Neural cell (in vitro differentiated cells): ENCODE results near the gene HLA-DRB1. TPM values are rescaled to one million over a fixed set of nuclear protein-coding genes. Genes with fewer than 3 reads are reported as not detected.
"Not testable (repeated sequence)": the region's sequence is repeated elsewhere in the genome, so short reads cannot be mapped to it uniquely, and the experiment has no call there.

Experiments
- H2AFZ ChIP-seq: fragments of 200-600, 300-800 bp; sonication (generic), shearing (Covaris generic); 2 replicates; pipeline ENCODE4 v1.6.0; 2014; ENCODE audit warnings: low read depth, mild to moderate bottlenecking, antibody characterized with exemption, low read length, moderate library complexity
- H3F3A ChIP-seq: fragments of 200-600 bp; shearing (Covaris generic); 2 replicates; pipeline ENCODE4 v1.6.1; 2016; ENCODE audit warnings: mild to moderate bottlenecking, moderate library complexity, mixed read lengths, antibody characterized with exemption, low read length; ENCODE audit not compliant: insufficient read depth, poor library complexity, severe bottlenecking
- H3K27ac ChIP-seq: fragments of 200-600, 300-800 bp; sonication (generic), shearing (Covaris generic); 2 replicates; pipeline ENCODE4 v1.5.1; 2014; ENCODE audit warnings: mild to moderate bottlenecking, low read length, moderate library complexity
- H3K27me3 ChIP-seq: fragments of 300-800, 200-600 bp; sonication (generic), shearing (Covaris generic); 2 replicates; pipeline ENCODE4 v1.6.0; 2014; ENCODE audit warnings: mild to moderate bottlenecking, low read depth, low read length, moderate library complexity; ENCODE audit not compliant: insufficient read depth
- H3K36me3 ChIP-seq: fragments of 300-800, 200-600 bp; sonication (generic), shearing (Covaris generic); 2 replicates; pipeline ENCODE4 v1.5.1; 2014; ENCODE audit warnings: mild to moderate bottlenecking, antibody characterized with exemption, low read length, moderate library complexity; ENCODE audit not compliant: insufficient read depth
- H3K4me2 ChIP-seq: fragments of 300-800, 200-600 bp; sonication (generic), shearing (Covaris generic); 2 replicates; pipeline ENCODE4 v1.6.0; 2014; ENCODE audit warnings: mild to moderate bottlenecking, low read length
- H3K4me3 ChIP-seq: fragments of 300-800, 200-600 bp; sonication (generic), shearing (Covaris generic); 2 replicates; pipeline ENCODE4 v1.5.1; 2014; ENCODE audit warnings: mild to moderate bottlenecking, low read length, moderate library complexity
- H3K79me2 ChIP-seq: fragments of 200-600 bp; shearing (Covaris generic); replicated peaks from 2 replicates; pipeline ENCODE4 v1.6.0; 2014; ENCODE audit warnings: mild to moderate bottlenecking, low read length, moderate library complexity; ENCODE audit not compliant: insufficient read depth
- H3K9ac ChIP-seq: fragments of 300-800, 200-600 bp; sonication (generic), shearing (Covaris generic); 2 replicates; pipeline ENCODE4 v1.6.1; 2016; ENCODE audit warnings: mild to moderate bottlenecking, low read length, mixed read lengths
- H3K9me2 ChIP-seq: fragments of 200-600 bp; shearing (Covaris generic); 2 replicates; pipeline ENCODE4 v1.6.1; 2016; ENCODE audit warnings: mild to moderate bottlenecking, low read length, mixed read lengths; ENCODE audit not compliant: insufficient read depth
- H3K9me3 ChIP-seq: fragments of 200-600, 300-800 bp; sonication (generic), shearing (Covaris generic); 2 replicates; pipeline ENCODE4 v1.6.1; 2016; ENCODE audit warnings: mild to moderate bottlenecking, mixed run types, low read length, moderate library complexity, mixed read lengths
- H4K20me1 ChIP-seq: fragments of 200-600 bp; shearing (Covaris generic); 2 replicates; pipeline ENCODE4 v1.6.1; 2016; ENCODE audit warnings: mild to moderate bottlenecking, mixed run types; ENCODE audit not compliant: insufficient read depth
- EP300 ChIP-seq: fragments of 450-650 bp; conservative IDR thresholded peaks from 2 replicates; pipeline ENCODE4 v1.6.1; 2014; ENCODE audit warnings: antibody characterized with exemption, mild to moderate bottlenecking, moderate library complexity; ENCODE audit not compliant: poor library complexity, severe bottlenecking
- EZH2 ChIP-seq: fragments of 200-600, 300-800 bp; shearing (Covaris generic), sonication (generic); IDR thresholded peaks from 2 replicates; pipeline ENCODE4 v1.6.1; 2014; ENCODE audit warnings: antibody characterized with exemption, low read length, borderline replicate concordance, mild to moderate bottlenecking; ENCODE audit not compliant: insufficient read depth, poor library complexity, severe bottlenecking
- MXI1 ChIP-seq: fragments of 450-650 bp; conservative IDR thresholded peaks from 2 replicates; pipeline ENCODE4 v1.6.1; 2014; ENCODE audit warnings: antibody characterized with exemption, mild to moderate bottlenecking; ENCODE audit not compliant: poor library complexity, severe bottlenecking
- POLR2AphosphoS5 ChIP-seq: IDR thresholded peaks from 2 replicates; pipeline ENCODE4 v1.6.1; 2012
- RAD21 ChIP-seq: fragments of 450-650 bp; conservative IDR thresholded peaks from 2 replicates; pipeline ENCODE4 v1.6.1; 2014; ENCODE audit warnings: antibody characterized with exemption, mild to moderate bottlenecking, moderate library complexity
- REST ChIP-seq: IDR thresholded peaks from 2 replicates; pipeline ENCODE4 v1.6.1; 2012; ENCODE audit warnings: borderline replicate concordance
- SMC3 ChIP-seq: fragments of 450-650 bp; conservative IDR thresholded peaks from 2 replicates; pipeline ENCODE4 v1.6.1; 2014; ENCODE audit warnings: antibody characterized with exemption, mild to moderate bottlenecking, moderate library complexity; ENCODE audit not compliant: poor library complexity
- TAF1 ChIP-seq: IDR thresholded peaks from 2 replicates; pipeline ENCODE4 v1.6.1; 2012; ENCODE audit warnings: low read depth
- polyA plus RNA-seq: library from polyadenylated mRNA; depleted of rRNA; stranded (reverse); fragments of >200 nt; gene quantifications from 2 replicates; pipeline ENCODE4 v1.2.3, GENCODE V29; 2014
- TF ChIP-seq, protein P1 (sequence below): fragments of 450-650 bp; IDR thresholded peaks from 2 replicates; pipeline ENCODE4 v1.5.1; 2014; ENCODE audit warnings: antibody characterized with exemption, mild to moderate bottlenecking, moderate library complexity; ENCODE audit not compliant: poor library complexity, severe bottlenecking

HLA-DRB1 gene
- polyA plus RNA-seq, 1 donor from 2014 or later: not detected

DNA sequence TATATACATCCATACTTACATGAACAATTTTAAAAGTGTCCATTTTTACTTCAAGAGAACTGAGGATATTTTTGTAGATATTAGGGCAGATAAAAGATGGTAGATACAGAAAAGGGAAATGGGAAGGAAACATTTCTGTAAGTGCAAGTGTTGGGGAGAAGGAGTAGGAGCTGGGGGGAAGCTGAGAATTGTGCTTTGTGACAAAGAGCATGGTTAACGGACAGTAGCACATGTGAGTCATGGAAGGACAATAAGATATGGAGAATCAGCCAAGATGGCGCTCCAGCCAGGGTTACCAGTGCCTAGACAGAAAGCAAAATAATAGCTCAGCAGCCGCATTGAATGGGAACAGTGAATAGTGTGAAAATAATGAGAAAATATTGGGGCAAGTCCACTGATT lies 12.7 kb upstream of the HLA-DRB1 start:
- no peak overlapping the region for H3K4me3 ChIP-seq
- H3K9me2 ChIP-seq: no peaks in the 10 kb centered on the region
- H3K79me2 ChIP-seq: no peaks in the 10 kb centered on the region
- H3K9me3 ChIP-seq: no peaks in the 10 kb centered on the region
- no peaks in the 10 kb centered on the region for H3K27me3 ChIP-seq
- no peak for TF ChIP-seq REST
- no peak for TF ChIP-seq POLR2AphosphoS5
- TF ChIP-seq MXI1: no peak
- TF ChIP-seq RAD21: no peak
- no peak for TF ChIP-seq EP300
- no peak for TF ChIP-seq TAF1
- TF ChIP-seq SMC3: no peak
- no peak overlapping the region for H3K4me2 ChIP-seq
- H3K36me3 ChIP-seq: no peaks in the 10 kb centered on the region
- no peak overlapping the region for H2AFZ ChIP-seq
- no peaks in the 10 kb centered on the region for H4K20me1 ChIP-seq
- no peak overlapping the region for H3K9ac ChIP-seq
- H3K27ac ChIP-seq: no peak overlapping the region
- no peaks in the 10 kb centered on the region for H3F3A ChIP-seq

DNA sequence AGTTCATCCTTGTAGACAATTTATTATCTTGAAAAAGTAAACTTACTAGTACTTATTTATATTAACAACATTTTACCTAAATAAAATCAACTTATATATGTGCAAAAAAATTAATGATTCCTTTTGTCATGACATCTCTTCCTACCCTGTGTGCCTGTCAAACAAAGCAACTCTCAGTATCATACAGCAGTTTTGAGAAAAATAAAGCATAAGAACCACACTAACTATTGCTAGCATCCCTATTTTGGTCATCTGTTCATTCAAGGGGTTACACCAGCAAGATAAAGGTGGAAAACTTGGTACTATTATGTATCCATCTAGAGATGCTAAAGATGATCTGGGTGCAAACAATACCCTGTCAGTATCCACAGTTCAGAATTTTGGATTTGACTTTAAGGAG lies 7.4 kb upstream of the HLA-DRB1 start:
- H2AFZ ChIP-seq: no peak overlapping the region
- H3K4me3 ChIP-seq: no peak overlapping the region
- no peak for TF ChIP-seq SMC3
- TF ChIP-seq TAF1: no peak
- TF ChIP-seq RAD21: no peak
- TF ChIP-seq MXI1: no peak
- TF ChIP-seq EP300: no peak
- no peak for TF ChIP-seq EZH2
- no peak for TF ChIP-seq REST
- TF ChIP-seq, protein P1, sequence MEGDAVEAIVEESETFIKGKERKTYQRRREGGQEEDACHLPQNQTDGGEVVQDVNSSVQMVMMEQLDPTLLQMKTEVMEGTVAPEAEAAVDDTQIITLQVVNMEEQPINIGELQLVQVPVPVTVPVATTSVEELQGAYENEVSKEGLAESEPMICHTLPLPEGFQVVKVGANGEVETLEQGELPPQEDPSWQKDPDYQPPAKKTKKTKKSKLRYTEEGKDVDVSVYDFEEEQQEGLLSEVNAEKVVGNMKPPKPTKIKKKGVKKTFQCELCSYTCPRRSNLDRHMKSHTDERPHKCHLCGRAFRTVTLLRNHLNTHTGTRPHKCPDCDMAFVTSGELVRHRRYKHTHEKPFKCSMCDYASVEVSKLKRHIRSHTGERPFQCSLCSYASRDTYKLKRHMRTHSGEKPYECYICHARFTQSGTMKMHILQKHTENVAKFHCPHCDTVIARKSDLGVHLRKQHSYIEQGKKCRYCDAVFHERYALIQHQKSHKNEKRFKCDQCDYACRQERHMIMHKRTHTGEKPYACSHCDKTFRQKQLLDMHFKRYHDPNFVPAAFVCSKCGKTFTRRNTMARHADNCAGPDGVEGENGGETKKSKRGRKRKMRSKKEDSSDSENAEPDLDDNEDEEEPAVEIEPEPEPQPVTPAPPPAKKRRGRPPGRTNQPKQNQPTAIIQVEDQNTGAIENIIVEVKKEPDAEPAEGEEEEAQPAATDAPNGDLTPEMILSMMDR: no peak
- TF ChIP-seq POLR2AphosphoS5: no peak
- no peaks in the 10 kb centered on the region for H3K27me3 ChIP-seq
- H3K9ac ChIP-seq: no peak overlapping the region
- H3K9me3 ChIP-seq: no peaks in the 10 kb centered on the region
- H3K36me3 ChIP-seq: no peaks in the 10 kb centered on the region
- H3K4me2 ChIP-seq: no peak overlapping the region
- H3K27ac ChIP-seq: no peak overlapping the region
- H3F3A ChIP-seq: no peaks in the 10 kb centered on the region
- no peaks in the 10 kb centered on the region for H4K20me1 ChIP-seq
- no peaks in the 10 kb centered on the region for H3K79me2 ChIP-seq
- H3K9me2 ChIP-seq: no peaks in the 10 kb centered on the region

- not testable (repeated sequence) for H3K9me3 ChIP-seq, H3K79me2 ChIP-seq, H3K4me2 ChIP-seq, H4K20me1 ChIP-seq, H2AFZ ChIP-seq, H3K27ac ChIP-seq, H3F3A ChIP-seq, H3K9ac ChIP-seq, H3K27me3 ChIP-seq, H3K36me3 ChIP-seq, H3K9me2 ChIP-seq, H3K4me3 ChIP-seq
These were observed 1.1 kb upstream of the HLA-DRB1 start for GRCh38 chr6:32590713-32591112.
